Measurements from ENCODE around the gene TMEM86A. TPM values are rescaled to one million over a fixed set of nuclear protein-coding genes. Genes with fewer than 3 reads are reported as not detected.
A peak's percentile ranks its signal among the peaks of the same experiment; 100 is the strongest.

The TMEM86A gene
- total and polyA plus RNA-seq, 12 donors, result 1.8 to 22.7 (median 8.3) TPM

- H3K36me3 ChIP-seq (replicated peaks in 1 of 2), result no peaks in the 10 kb centered on the region
- H3K9me3 ChIP-seq (replicated peaks in 1 of 3), result no peaks in the 10 kb centered on the region
- 77 to 91% (median 86%) methylated on average over 9 to 15 of the region's 15 CpGs for WGBS, 4 donors
- no peak for DNase-seq
- H3K27me3 ChIP-seq, result no peaks in the 10 kb centered on the region
- H3K4me1 ChIP-seq (replicated peaks in 1 of 2), result no peaks in the 10 kb centered on the region
- intact Hi-C loops (cut with DNase I), result no loop called here
- H3K27ac ChIP-seq, result no peak overlapping the region
- TF ChIP-seq POLR2A (IDR thresholded peaks at IDR 0.05), result no peak
- TF ChIP-seq, protein P1, sequence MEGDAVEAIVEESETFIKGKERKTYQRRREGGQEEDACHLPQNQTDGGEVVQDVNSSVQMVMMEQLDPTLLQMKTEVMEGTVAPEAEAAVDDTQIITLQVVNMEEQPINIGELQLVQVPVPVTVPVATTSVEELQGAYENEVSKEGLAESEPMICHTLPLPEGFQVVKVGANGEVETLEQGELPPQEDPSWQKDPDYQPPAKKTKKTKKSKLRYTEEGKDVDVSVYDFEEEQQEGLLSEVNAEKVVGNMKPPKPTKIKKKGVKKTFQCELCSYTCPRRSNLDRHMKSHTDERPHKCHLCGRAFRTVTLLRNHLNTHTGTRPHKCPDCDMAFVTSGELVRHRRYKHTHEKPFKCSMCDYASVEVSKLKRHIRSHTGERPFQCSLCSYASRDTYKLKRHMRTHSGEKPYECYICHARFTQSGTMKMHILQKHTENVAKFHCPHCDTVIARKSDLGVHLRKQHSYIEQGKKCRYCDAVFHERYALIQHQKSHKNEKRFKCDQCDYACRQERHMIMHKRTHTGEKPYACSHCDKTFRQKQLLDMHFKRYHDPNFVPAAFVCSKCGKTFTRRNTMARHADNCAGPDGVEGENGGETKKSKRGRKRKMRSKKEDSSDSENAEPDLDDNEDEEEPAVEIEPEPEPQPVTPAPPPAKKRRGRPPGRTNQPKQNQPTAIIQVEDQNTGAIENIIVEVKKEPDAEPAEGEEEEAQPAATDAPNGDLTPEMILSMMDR (IDR thresholded peaks at IDR 0.05), result no peak
- no peak overlapping the region for H3K4me3 ChIP-seq
Measured at GRCh38 chr11:18743900-18744514, 45.4 kb downstream of the TMEM86A start.

- no peak overlapping the region for H3K27ac ChIP-seq
- H3K4me3 ChIP-seq, result no peak overlapping the region
- no peak for DNase-seq
- 79 to 89% (median 83%) methylated on average over 6 of the region's 6 CpGs for WGBS, 4 donors
- intact Hi-C loops (cut with DNase I), result no loop called here
- H3K36me3 ChIP-seq (replicated peaks in 1 of 2), result no peaks in the 10 kb centered on the region
- no peaks in the 10 kb centered on the region for H3K9me3 ChIP-seq (replicated peaks in 1 of 3)
- H3K4me1 ChIP-seq (replicated peaks in 1 of 2), result peaks cover 8 to 9% of the 10 kb centered on the region in 2 donors
- TF ChIP-seq, protein P1 (IDR thresholded peaks at IDR 0.05), result no peak
- TF ChIP-seq POLR2A (IDR thresholded peaks at IDR 0.05), result no peak
- H3K27me3 ChIP-seq, result no peaks in the 10 kb centered on the region
Measured at GRCh38 chr11:18745251-18745650, 46.7 kb downstream of the TMEM86A start.

DNA sequence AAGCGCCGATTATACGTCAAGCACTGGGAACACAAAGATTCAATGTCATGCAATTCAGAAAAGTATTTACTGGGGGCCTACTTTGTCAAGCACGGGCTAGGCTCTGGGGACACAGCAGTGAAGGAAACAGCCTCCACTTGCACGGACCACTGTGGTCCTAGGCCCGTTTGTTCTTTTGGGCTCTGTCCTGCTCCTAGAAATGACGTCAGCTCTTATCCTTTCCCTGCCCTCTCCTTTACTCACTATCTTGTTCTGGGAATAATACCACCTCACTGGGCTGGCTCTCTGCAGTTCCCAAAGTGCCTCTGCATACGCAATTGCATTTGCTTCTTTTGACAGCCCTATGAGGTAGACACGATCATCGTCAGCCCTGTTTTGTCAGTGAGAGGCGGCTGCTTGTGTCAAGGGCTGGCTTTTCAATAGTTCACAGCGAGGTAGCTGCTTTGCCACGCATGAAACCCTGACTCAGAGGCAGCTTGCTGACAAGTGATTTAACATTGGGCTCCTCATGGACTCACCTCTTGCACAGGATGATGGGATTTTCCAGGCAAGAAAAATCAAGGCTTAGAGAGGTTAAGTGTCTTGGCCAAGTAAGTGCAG is 50.3 kb downstream of the TMEM86A start:
- H3K36me3 ChIP-seq (replicated peaks in 1 of 2), result no peaks in the 10 kb centered on the region
- intact Hi-C loops (cut with DNase I), result no loop called here
- H3K4me1 ChIP-seq (replicated peaks in 1 of 2), result peaks cover 8 to 9% of the 10 kb centered on the region in 2 donors
- peak in 3 of 7 donors; percentile 14 to 30 (median 27) for DNase-seq
- no peaks in the 10 kb centered on the region for H3K9me3 ChIP-seq (replicated peaks in 1 of 3)
- H3K27ac ChIP-seq, result peak overlapping the region in 1 of 5 donors; percentile 74
- TF ChIP-seq POLR2A (IDR thresholded peaks at IDR 0.05), result no peak
- TF ChIP-seq, protein P1 (IDR thresholded peaks at IDR 0.05), result no peak
- no peaks in the 10 kb centered on the region for H3K27me3 ChIP-seq
- H3K4me3 ChIP-seq, result no peak overlapping the region
- WGBS, 4 donors, result 65 to 86% (median 73%) methylated on average over 13 of the region's 13 CpGs

- intact Hi-C loops (cut with DNase I), result no loop called here
- H3K4me3 ChIP-seq, result no peak overlapping the region
- H3K27ac ChIP-seq, result peak overlapping the region in 2 of 5 donors; percentile 66 to 74
- no peaks in the 10 kb centered on the region for H3K9me3 ChIP-seq (replicated peaks in 1 of 3)
- TF ChIP-seq POLR2A (IDR thresholded peaks at IDR 0.05), result peak in 1 of 2 donors; percentile 11
- TF ChIP-seq, protein P1 (IDR thresholded peaks at IDR 0.05), result no peak
- H3K4me1 ChIP-seq (replicated peaks in 1 of 2), result peaks cover 8 to 9% of the 10 kb centered on the region in 2 donors
- peak; percentile 34 to 84 (median 74) for DNase-seq
- H3K36me3 ChIP-seq (replicated peaks in 1 of 2), result no peaks in the 10 kb centered on the region
- WGBS, 4 donors, result 46 to 57% (median 50%) methylated on average over 11 to 12 of the region's 12 CpGs
- no peaks in the 10 kb centered on the region for H3K27me3 ChIP-seq
Measured at GRCh38 chr11:18749681-18750319, 51.2 kb downstream of the TMEM86A start.
